ENCODE measurements around the gene COL23A1. TPM values are rescaled to one million over a fixed set of nuclear protein-coding genes. Genes with fewer than 3 reads are reported as not detected.
A peak's percentile ranks its signal among the peaks of the same experiment; 100 is the strongest.
"Not testable (repeated sequence)": the region's sequence is repeated elsewhere in the genome, so short reads cannot be mapped to it uniquely, and the experiment has no call there.

Gene COL23A1
- total RNA-seq, 1 donor from 2014 or later = 75.2 TPM

- Mint-ChIP-seq H3K27me3 (ENCODE audit: unreplicated experiment) (peaks cover 14% of the 10 kb centered on the region), H3K27ac (ENCODE audit: unreplicated experiment) (no peak overlapping the region), H3K36me3 (ENCODE audit: low read depth, unreplicated experiment) (peaks cover 1% of the 10 kb centered on the region), H3K4me1 (ENCODE audit: unreplicated experiment) (peaks cover 25% of the 10 kb centered on the region), H3K9me3 (ENCODE audit: unreplicated experiment) (peaks cover 2% of the 10 kb centered on the region), H3K4me3 (ENCODE audit: unreplicated experiment) (no peak overlapping the region)
- DNase-seq (ENCODE audit: low spot score) = no peak
- no peak for TF ChIP-seq CTCF (IDR thresholded peaks at IDR 0.05; ENCODE audit: unreplicated experiment)
Observed at GRCh38 chr5:178375348-178375747, 214.8 kb downstream of the COL23A1 start.

GRCh38 chr5:178373711-178374110, 216.5 kb downstream of the COL23A1 start:
- DNase-seq (ENCODE audit: low spot score) = no peak
- Mint-ChIP-seq H3K36me3 (ENCODE audit: low read depth, unreplicated experiment) (peaks cover 14% of the 10 kb centered on the region), H3K4me1 (ENCODE audit: unreplicated experiment) (peaks cover 31% of the 10 kb centered on the region), H3K4me3 (ENCODE audit: unreplicated experiment) (no peak overlapping the region), H3K27me3 (ENCODE audit: unreplicated experiment) (peaks cover 10% of the 10 kb centered on the region), H3K27ac (ENCODE audit: unreplicated experiment) (no peak overlapping the region), H3K9me3 (ENCODE audit: unreplicated experiment) (peaks cover 12% of the 10 kb centered on the region)
- no peak for TF ChIP-seq CTCF (IDR thresholded peaks at IDR 0.05; ENCODE audit: unreplicated experiment)

GRCh38 chr5:178372142-178372571, 218.0 kb downstream of the COL23A1 start:
- H3K4me1 Mint-ChIP-seq (ENCODE audit: unreplicated experiment) = peaks cover 29% of the 10 kb centered on the region

GRCh38 chr5:178371362-178372111, 218.7 kb downstream of the COL23A1 start:
- peaks cover 16% of the 10 kb centered on the region for H3K9me3 Mint-ChIP-seq (ENCODE audit: unreplicated experiment)
- H3K27ac Mint-ChIP-seq (ENCODE audit: unreplicated experiment) = no peak overlapping the region
- H3K36me3 Mint-ChIP-seq (ENCODE audit: low read depth, unreplicated experiment) = peaks cover 30% of the 10 kb centered on the region
- no peak for DNase-seq (ENCODE audit: low spot score)
- H3K4me1 Mint-ChIP-seq (ENCODE audit: unreplicated experiment) = peaks cover 30% of the 10 kb centered on the region
- TF ChIP-seq CTCF (IDR thresholded peaks at IDR 0.05; ENCODE audit: unreplicated experiment) = no peak
- H3K27me3 Mint-ChIP-seq (ENCODE audit: unreplicated experiment) = peaks cover 15% of the 10 kb centered on the region
- H3K4me3 Mint-ChIP-seq (ENCODE audit: unreplicated experiment) = peak overlapping the region; percentile 9

More at GRCh38 chr5:178372142-178372571, 218.0 kb downstream of the COL23A1 start:
- peaks cover 12% of the 10 kb centered on the region for H3K9me3 Mint-ChIP-seq (ENCODE audit: unreplicated experiment)
- H3K4me3 Mint-ChIP-seq (ENCODE audit: unreplicated experiment) = peak overlapping the region; percentile 9
- no peak overlapping the region for H3K27ac Mint-ChIP-seq (ENCODE audit: unreplicated experiment)
- H3K36me3 Mint-ChIP-seq (ENCODE audit: low read depth, unreplicated experiment) = peaks cover 23% of the 10 kb centered on the region
- TF ChIP-seq CTCF (IDR thresholded peaks at IDR 0.05; ENCODE audit: unreplicated experiment) = no peak
- no peak for DNase-seq (ENCODE audit: low spot score)
- peaks cover 13% of the 10 kb centered on the region for H3K27me3 Mint-ChIP-seq (ENCODE audit: unreplicated experiment)

- TF ChIP-seq CTCF (IDR thresholded peaks at IDR 0.05; ENCODE audit: unreplicated experiment) = no peak
- no peak for DNase-seq (ENCODE audit: low spot score)
- peaks cover 25% of the 10 kb centered on the region for H3K27me3 Mint-ChIP-seq (ENCODE audit: unreplicated experiment)
- peak overlapping the region; percentile 78 for H3K27ac Mint-ChIP-seq (ENCODE audit: unreplicated experiment)
- peaks cover 37% of the 10 kb centered on the region for H3K4me1 Mint-ChIP-seq (ENCODE audit: unreplicated experiment)
- peaks cover 33% of the 10 kb centered on the region for H3K36me3 Mint-ChIP-seq (ENCODE audit: low read depth, unreplicated experiment)
- peaks cover 16% of the 10 kb centered on the region for H3K9me3 Mint-ChIP-seq (ENCODE audit: unreplicated experiment)
- peak overlapping the region; percentile 60 for H3K4me3 Mint-ChIP-seq (ENCODE audit: unreplicated experiment)
Observed at GRCh38 chr5:178370102-178370501, 220.1 kb downstream of the COL23A1 start.

GRCh38 chr5:178369469-178369868, 220.7 kb downstream of the COL23A1 start:
- not testable (repeated sequence) for DNase-seq (ENCODE audit: low spot score)
- peak overlapping the region; percentile 79 for H3K4me3 Mint-ChIP-seq (ENCODE audit: unreplicated experiment)
- H3K4me1 Mint-ChIP-seq (ENCODE audit: unreplicated experiment) = peaks cover 44% of the 10 kb centered on the region
- peaks cover 33% of the 10 kb centered on the region for H3K36me3 Mint-ChIP-seq (ENCODE audit: low read depth, unreplicated experiment)
- H3K27me3 Mint-ChIP-seq (ENCODE audit: unreplicated experiment) = peaks cover 27% of the 10 kb centered on the region
- peak overlapping the region; percentile 74 for H3K27ac Mint-ChIP-seq (ENCODE audit: unreplicated experiment)
- peaks cover 16% of the 10 kb centered on the region for H3K9me3 Mint-ChIP-seq (ENCODE audit: unreplicated experiment)
